ENCODE results near the gene NAGS. TPM values are rescaled to one million over a fixed set of nuclear protein-coding genes. Genes with fewer than 3 reads are reported as not detected.

NAGS gene
- polyA plus RNA-seq, 1 of the 3 experiments (the other 2 are of a cell fraction) = 1.7 TPM

GRCh38 chr17:43979671-43980070 is 24.8 kb upstream of the NAGS start:
- no peak overlapping the region for H3K4me3 ChIP-seq (ENCODE audit: low read depth in 2 of 2, low read length in 1 of 2)
- POLR2A ChIA-PET = no interaction called here
- CTCF ChIA-PET = interaction anchor here (1.1 to 3.0 kb wide), 4 partner anchors 14 to 99 kb away, joined by 4 to 25 read pairs (median 6); no protein-coding TSS in a partner anchor

GRCh38 chr17:43982171-43982570 is 22.3 kb upstream of the NAGS start:
- H3K9me2 ChIP-seq = no peaks in the 10 kb centered on the region
- no peaks in the 10 kb centered on the region for H3K79me2 ChIP-seq (ENCODE audit: insufficient read depth)
- no peak overlapping the region for H3K27ac ChIP-seq (ENCODE audit: low read depth in 2 of 2, low read length in 1 of 2)
- DNase-seq = no peak
- no peaks in the 10 kb centered on the region for H3F3A ChIP-seq (replicated peaks; ENCODE audit: insufficient read depth)
- POLR2A ChIA-PET = no interaction called here
- no peak overlapping the region for H3K9ac ChIP-seq
- no peak overlapping the region for H3K4me3 ChIP-seq (ENCODE audit: low read depth in 2 of 2, low read length in 1 of 2)
- peaks cover 19% of the 10 kb centered on the region; the same call in 1 of the 2 replicates for H3K27me3 ChIP-seq (ENCODE audit: insufficient read depth)
- H3K36me3 ChIP-seq (replicated peaks in 1 of 2; ENCODE audit: control insufficient read depth in 1 of 2, insufficient read depth in 2 of 2, low read length in 1 of 2) = no peaks in the 10 kb centered on the region
- peaks cover 0 to 16% of the 10 kb centered on the region in 2 experiments; a peak in 1 of 4 replicates for H3K4me1 ChIP-seq (ENCODE audit: control insufficient read depth in 1 of 2, insufficient read depth in 2 of 2, low read depth in 1 of 2, low read length in 1 of 2)
- H3K9me3 ChIP-seq = no peaks in the 10 kb centered on the region
- H3K4me2 ChIP-seq = no peak overlapping the region
- 90% methylated on average over 2 of the region's 2 CpGs for WGBS (ENCODE audit: low lambda C conversion rate)
- H2AFZ ChIP-seq (ENCODE audit: low read depth) = no peak overlapping the region
- H4K20me1 ChIP-seq (ENCODE audit: insufficient read depth) = no peaks in the 10 kb centered on the region
- TF ChIP-seq MAX (IDR thresholded peaks at IDR 0.05; ENCODE audit: low read depth) = no peak
- no peak for TF ChIP-seq RCOR1 (IDR thresholded peaks at IDR 0.05; ENCODE audit: low read length)
- no peak for TF ChIP-seq EP300 (IDR thresholded peaks at IDR 0.05; ENCODE audit: borderline replicate concordance in 1 of 2, low read depth in 1 of 2, low read length in 1 of 2)
- TF ChIP-seq CHD2 (IDR thresholded peaks at IDR 0.05; ENCODE audit: low read length, partially characterized antibody) = no peak
- TF ChIP-seq FOXJ3 (CRISPR knock-in tag; IDR thresholded peaks at IDR 0.05) = no peak
- no peak for TF ChIP-seq FOSL2 (IDR thresholded peaks at IDR 0.05; ENCODE audit: borderline replicate concordance, low read depth)
- TF ChIP-seq SIN3A (IDR thresholded peaks at IDR 0.05; ENCODE audit: borderline replicate concordance, low read depth, low read length) = no peak
- no peak for TF ChIP-seq CTCF (IDR thresholded peaks at IDR 0.05)
- TF ChIP-seq PBX3 (IDR thresholded peaks at IDR 0.05) = no peak
- TF ChIP-seq JUND (IDR thresholded peaks at IDR 0.05) = no peak
- CTCF ChIA-PET = interaction anchor here (1.1 to 5.3 kb wide), 8 partner anchors 13 to 104 kb away, joined by 3 to 52 read pairs (median 6); partner anchors contain the start of gene PPY

More at GRCh38 chr17:43979671-43980070, 24.8 kb upstream of the NAGS start:
- Histone ChIP-seq H3K79me2 (ENCODE audit: insufficient read depth) (no peaks in the 10 kb centered on the region), H2AFZ (ENCODE audit: low read depth) (no peak overlapping the region), H3K36me3 (replicated peaks in 1 of 2; ENCODE audit: control insufficient read depth in 1 of 2, insufficient read depth in 2 of 2, low read length in 1 of 2) (no peaks in the 10 kb centered on the region), H4K20me1 (ENCODE audit: insufficient read depth) (no peaks in the 10 kb centered on the region), H3F3A (replicated peaks; ENCODE audit: insufficient read depth) (no peaks in the 10 kb centered on the region), H3K9ac (no peak overlapping the region), H3K27ac (ENCODE audit: low read depth in 2 of 2, low read length in 1 of 2) (no peak overlapping the region; a peak in 1 of 4 replicates), H3K27me3 (ENCODE audit: insufficient read depth) (peaks cover 19% of the 10 kb centered on the region; the same call in 1 of the 2 replicates), H3K9me2 (no peaks in the 10 kb centered on the region), H3K9me3 (no peaks in the 10 kb centered on the region), H3K4me2 (no peak overlapping the region), H3K4me1 (ENCODE audit: control insufficient read depth in 1 of 2, insufficient read depth in 2 of 2, low read depth in 1 of 2, low read length in 1 of 2) (peaks cover 0 to 24% of the 10 kb centered on the region in 2 experiments; a peak in 2 of 4 replicates)
- DNase-seq = no peak
- no peak for TF ChIP-seq ELF1 (IDR thresholded peaks at IDR 0.05)
- TF ChIP-seq IRF3 (IDR thresholded peaks at IDR 0.05; ENCODE audit: low read depth, low read length) = no peak
- no peak for TF ChIP-seq YY1 (IDR thresholded peaks at IDR 0.05; ENCODE audit: low read depth)
- no peak for TF ChIP-seq PBX3 (IDR thresholded peaks at IDR 0.05)
- no peak for TF ChIP-seq EZH2phosphoT487 (IDR thresholded peaks at IDR 0.05; ENCODE audit: borderline replicate concordance, low read depth)
- 64% methylated on average over 4 of the region's 4 CpGs for WGBS (ENCODE audit: low lambda C conversion rate)

Data from SK-N-SH (cell line).